T-helper 17 cell (primary cell): Measurements from ENCODE around the gene CELSR3. TPM values are rescaled to one million over a fixed set of nuclear protein-coding genes. Genes with fewer than 3 reads are reported as not detected.

Experiments
- ATAC-seq: fragments of 150-1000 bp; cut with Tn5 transposase; 2 replicates; pipeline ENCODE4 v1.10.0; 2021; ENCODE audit warnings: mild to moderate bottlenecking, moderate library complexity
- DNase-seq, 3 donors: peaks; one replicate each; pipeline versions ENCODE4 v3.0.0 to v3.0.0-alpha.2; 2020 to 2021
- H3K9me3 ChIP-seq: one replicate; pipeline ENCODE4 v1.7.0; 2013; ENCODE audit warnings: low read length, mild to moderate bottlenecking; ENCODE audit not compliant: control insufficient read depth, poor library complexity, severe bottlenecking
- H3K27ac Mint-ChIP-seq: one replicate; pipeline ENCODE4 v1.8.0; 2022; ENCODE audit warnings: mild to moderate bottlenecking, moderate library complexity, mixed read lengths
- H3K27me3 Mint-ChIP-seq: one replicate; pipeline ENCODE4 v1.8.0; 2022; ENCODE audit warnings: mixed read lengths
- H3K36me3 Mint-ChIP-seq: one replicate; pipeline ENCODE4 v1.8.0; 2022; ENCODE audit warnings: low read depth, mixed read lengths
- H3K4me1 Mint-ChIP-seq: one replicate; pipeline ENCODE4 v1.8.0; 2022; ENCODE audit warnings: mild to moderate bottlenecking, mixed read lengths
- H3K4me3 Mint-ChIP-seq: one replicate; pipeline ENCODE4 v1.8.0; 2022; ENCODE audit warnings: mild to moderate bottlenecking, moderate library complexity, mixed read lengths
- total RNA-seq, 4 donors: library from RNA in 2 of 4; stranded (reverse) in 2 of 4; gene quantifications; one replicate each; pipeline ENCODE4 v1.2.3 and lab custom pipeline; 2022 to 2026

CELSR3 gene
- total RNA-seq, 2 donors from 2014 or later, result 6.0 to 6.9 TPM

DNA sequence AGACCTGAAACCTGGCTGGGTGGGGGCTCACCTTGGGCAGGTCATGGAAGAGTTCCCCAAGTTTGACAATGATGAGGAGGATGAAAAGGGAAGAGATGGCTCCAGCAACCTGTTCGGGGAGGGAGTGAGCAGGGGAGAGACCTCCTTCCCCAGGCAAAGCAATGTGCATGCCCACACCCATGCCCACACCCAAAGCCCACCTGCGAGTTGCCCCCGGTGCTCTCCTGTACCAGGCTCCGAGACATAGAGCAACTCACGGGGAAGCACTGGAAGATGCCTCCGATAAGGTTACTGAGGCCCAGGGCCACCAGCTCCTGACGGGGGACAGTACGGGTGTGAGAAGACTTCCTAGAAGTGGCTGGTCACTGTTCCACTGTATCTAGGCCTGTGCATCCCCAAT, 32.3 kb downstream of the CELSR3 start:
- no peaks in the 10 kb centered on the region for H3K36me3 Mint-ChIP-seq
- no peak overlapping the region for H3K4me3 Mint-ChIP-seq
- no peak overlapping the region for H3K27ac Mint-ChIP-seq
- no peak for DNase-seq
- no peak for ATAC-seq
- H3K4me1 Mint-ChIP-seq, result peaks cover 10% of the 10 kb centered on the region
- no peaks in the 10 kb centered on the region for H3K27me3 Mint-ChIP-seq
- H3K9me3 ChIP-seq, result no peaks in the 10 kb centered on the region

DNA sequence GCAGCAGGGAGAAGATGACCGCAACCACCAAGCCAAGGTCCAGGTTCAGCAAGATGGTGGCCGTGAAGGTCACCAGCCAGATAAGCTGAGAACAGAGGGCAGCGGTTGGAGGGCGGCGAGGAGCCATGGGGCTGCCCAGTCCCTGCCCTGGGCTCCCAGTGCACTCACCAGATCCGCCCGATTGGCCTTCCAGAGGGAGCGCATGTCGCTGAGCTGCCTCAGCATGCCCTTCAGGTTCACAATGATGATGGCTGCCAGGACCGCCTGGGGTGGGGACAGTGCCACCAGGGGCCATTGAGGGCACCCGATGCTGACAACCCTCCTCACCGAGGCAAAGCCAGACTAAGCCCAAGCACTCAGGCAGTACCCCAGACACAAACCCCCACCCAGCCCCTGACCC, 32.8 kb downstream of the CELSR3 start:
- no peak overlapping the region for H3K27ac Mint-ChIP-seq
- no peak overlapping the region for H3K4me3 Mint-ChIP-seq
- peaks cover 11% of the 10 kb centered on the region for H3K4me1 Mint-ChIP-seq
- no peaks in the 10 kb centered on the region for H3K27me3 Mint-ChIP-seq
- no peak for DNase-seq
- no peaks in the 10 kb centered on the region for H3K9me3 ChIP-seq
- ATAC-seq, result no peak
- no peaks in the 10 kb centered on the region for H3K36me3 Mint-ChIP-seq

DNA sequence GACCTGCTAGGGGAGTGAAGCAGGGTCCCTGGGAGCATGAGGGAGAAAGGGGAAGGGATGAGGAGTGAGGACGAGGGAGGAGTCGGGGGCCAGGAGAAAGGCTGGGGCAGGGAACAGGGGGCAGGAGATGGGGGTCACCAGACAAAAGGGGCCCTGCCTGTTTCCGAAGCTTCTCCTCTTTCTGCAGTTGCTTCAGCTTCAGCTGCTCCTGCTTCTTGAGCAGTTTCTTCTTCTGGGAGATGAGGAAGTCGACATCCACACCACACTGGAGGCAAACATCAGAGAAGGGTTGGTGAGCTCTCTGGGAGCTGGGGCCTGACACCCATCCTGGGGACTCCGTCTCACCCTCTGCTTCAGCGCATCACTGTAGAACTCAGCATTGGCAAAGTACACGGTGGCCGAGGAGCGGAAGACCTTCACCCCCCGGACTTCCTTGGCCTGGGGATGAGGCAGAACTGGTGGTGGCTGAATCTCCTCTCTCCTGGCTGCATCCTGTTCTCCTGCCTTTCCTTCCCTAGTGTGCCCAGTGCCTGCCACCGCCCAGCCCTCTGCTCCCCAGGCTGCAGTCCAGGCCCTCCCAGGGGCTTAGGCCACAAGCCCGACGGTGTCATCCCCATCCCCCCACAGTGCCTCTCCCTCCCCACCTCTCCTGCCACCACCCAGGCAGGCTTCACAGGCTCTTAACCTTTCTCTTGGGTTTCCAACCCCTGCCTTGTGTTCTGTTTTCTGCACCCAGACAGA, 34.2 kb downstream of the CELSR3 start:
- H3K9me3 ChIP-seq, result no peaks in the 10 kb centered on the region
- no peak for ATAC-seq
- peaks cover 13% of the 10 kb centered on the region for H3K4me1 Mint-ChIP-seq
- DNase-seq, result no peak
- H3K27me3 Mint-ChIP-seq, result no peaks in the 10 kb centered on the region
- no peak overlapping the region for H3K4me3 Mint-ChIP-seq
- no peak overlapping the region for H3K27ac Mint-ChIP-seq
- no peaks in the 10 kb centered on the region for H3K36me3 Mint-ChIP-seq

DNA sequence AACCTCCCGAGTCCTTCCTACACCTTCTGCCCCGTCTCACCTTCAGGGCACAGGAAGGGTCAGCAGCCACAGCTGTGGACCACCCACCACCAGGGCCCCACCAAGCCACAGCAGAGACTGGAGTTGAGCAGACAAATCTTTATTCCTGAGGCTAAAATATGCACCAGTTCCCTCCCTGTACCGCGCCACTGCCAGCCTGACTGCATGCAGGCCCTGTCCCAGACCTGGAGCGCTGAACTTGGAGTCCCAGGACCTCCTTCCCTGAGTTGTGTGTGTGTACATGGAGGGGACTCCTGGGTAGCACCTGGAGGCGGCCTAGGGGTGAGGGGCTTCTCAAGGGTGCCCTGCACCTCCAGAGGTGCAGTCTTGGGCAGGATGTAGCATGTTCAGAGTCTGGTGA, 37.1 kb downstream of the CELSR3 start:
- H3K4me1 Mint-ChIP-seq, result peaks cover 11% of the 10 kb centered on the region
- no peak overlapping the region for H3K27ac Mint-ChIP-seq
- H3K27me3 Mint-ChIP-seq, result no peaks in the 10 kb centered on the region
- H3K4me3 Mint-ChIP-seq, result no peak overlapping the region
- no peaks in the 10 kb centered on the region for H3K36me3 Mint-ChIP-seq
- DNase-seq (no peak), ATAC-seq (no peak)
- no peaks in the 10 kb centered on the region for H3K9me3 ChIP-seq

DNA sequence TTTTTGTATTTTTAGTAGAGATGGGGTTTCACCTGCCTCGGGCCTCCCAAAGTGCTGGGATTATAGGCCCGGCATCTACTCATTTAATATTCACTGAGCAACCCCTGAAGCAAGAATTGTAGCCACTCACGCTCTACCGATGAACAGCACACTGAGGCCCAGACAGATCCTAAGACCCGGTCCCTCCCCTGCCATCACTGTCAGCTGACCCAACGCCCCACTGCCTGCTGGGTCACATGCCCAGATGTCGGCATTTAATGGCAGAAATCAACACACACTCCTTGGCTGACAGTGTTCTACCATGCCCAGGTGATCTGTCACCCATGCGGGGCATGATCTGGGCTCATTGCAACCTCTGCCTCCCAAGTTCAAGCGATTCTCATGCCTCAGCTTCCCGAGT, 37.9 kb downstream of the CELSR3 start:
- H3K4me1 Mint-ChIP-seq, result peaks cover 11% of the 10 kb centered on the region
- H3K4me3 Mint-ChIP-seq, result no peak overlapping the region
- H3K9me3 ChIP-seq, result no peaks in the 10 kb centered on the region
- no peak for ATAC-seq
- H3K27ac Mint-ChIP-seq, result no peak overlapping the region
- no peak for DNase-seq
- H3K27me3 Mint-ChIP-seq, result no peaks in the 10 kb centered on the region
- H3K36me3 Mint-ChIP-seq, result no peaks in the 10 kb centered on the region

DNA sequence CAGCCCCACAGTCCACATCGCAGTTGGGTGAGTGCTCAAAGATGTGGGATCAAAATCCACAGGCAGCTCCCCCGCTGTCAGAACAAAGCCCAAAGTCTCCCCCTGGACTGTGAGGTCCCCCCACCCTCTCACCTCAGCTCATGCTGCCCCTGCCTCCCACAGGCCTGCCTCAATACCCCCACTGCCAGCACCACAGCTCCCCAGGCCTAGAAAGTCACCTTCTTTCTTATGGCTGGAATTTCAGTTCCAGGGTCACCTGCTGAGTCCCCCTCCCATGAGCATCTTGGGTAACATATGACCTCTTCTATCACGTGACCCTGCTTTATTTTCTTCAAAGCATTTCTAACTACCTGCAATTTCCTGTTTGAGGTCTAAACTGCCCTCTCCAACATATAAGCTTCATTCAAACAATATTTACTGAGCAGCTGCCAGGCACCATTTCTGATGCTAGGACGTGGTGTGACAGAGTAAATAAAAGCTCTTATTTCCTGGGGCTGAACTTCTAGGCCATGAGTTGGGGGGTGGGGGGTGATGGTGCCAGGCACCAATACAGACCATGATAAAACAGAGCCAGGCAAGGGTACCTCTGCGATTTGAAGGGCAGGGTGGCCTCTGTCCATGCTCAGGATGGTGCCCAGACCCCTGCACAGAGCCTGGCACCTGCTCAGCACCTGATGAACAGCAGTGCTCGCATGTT, 38.7 kb downstream of the CELSR3 start:
- DNase-seq, result no peak
- no peaks in the 10 kb centered on the region for H3K9me3 ChIP-seq
- H3K27ac Mint-ChIP-seq, result no peak overlapping the region
- no peak overlapping the region for H3K4me3 Mint-ChIP-seq
- no peaks in the 10 kb centered on the region for H3K36me3 Mint-ChIP-seq
- peaks cover 11% of the 10 kb centered on the region for H3K4me1 Mint-ChIP-seq
- no peak for ATAC-seq
- no peaks in the 10 kb centered on the region for H3K27me3 Mint-ChIP-seq

DNA sequence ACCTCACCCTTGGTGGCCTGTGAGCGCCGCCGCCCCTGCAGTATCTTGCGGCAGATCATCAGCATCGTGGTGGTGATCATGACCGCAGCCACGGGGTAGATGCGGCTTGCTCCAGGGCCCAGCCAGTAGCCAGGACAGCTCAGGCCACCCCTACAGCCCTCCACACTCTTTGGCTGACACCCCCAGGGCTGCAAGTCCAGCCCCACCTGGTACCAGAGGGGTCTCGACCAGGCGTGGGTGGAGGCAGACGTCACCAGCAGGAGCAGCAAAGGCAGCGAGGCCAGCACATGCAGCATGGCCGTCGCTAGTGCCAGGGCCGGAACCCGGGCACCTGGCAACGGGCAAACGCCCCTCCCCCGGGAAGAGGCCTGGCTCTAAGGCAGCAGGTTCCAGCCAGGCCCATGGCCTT, 41.2 kb downstream of the CELSR3 start, which contains the start of gene TMEM89:
TSS of gene TMEM89 (minus strand) at position 309 of the 409 bp plus-strand sequence. CDS start at position 296, 13 bp downstream.
- H3K9me3 ChIP-seq, result no peaks in the 10 kb centered on the region
- H3K4me1 Mint-ChIP-seq, result peaks cover 11% of the 10 kb centered on the region
- H3K36me3 Mint-ChIP-seq, result no peaks in the 10 kb centered on the region

DNA sequence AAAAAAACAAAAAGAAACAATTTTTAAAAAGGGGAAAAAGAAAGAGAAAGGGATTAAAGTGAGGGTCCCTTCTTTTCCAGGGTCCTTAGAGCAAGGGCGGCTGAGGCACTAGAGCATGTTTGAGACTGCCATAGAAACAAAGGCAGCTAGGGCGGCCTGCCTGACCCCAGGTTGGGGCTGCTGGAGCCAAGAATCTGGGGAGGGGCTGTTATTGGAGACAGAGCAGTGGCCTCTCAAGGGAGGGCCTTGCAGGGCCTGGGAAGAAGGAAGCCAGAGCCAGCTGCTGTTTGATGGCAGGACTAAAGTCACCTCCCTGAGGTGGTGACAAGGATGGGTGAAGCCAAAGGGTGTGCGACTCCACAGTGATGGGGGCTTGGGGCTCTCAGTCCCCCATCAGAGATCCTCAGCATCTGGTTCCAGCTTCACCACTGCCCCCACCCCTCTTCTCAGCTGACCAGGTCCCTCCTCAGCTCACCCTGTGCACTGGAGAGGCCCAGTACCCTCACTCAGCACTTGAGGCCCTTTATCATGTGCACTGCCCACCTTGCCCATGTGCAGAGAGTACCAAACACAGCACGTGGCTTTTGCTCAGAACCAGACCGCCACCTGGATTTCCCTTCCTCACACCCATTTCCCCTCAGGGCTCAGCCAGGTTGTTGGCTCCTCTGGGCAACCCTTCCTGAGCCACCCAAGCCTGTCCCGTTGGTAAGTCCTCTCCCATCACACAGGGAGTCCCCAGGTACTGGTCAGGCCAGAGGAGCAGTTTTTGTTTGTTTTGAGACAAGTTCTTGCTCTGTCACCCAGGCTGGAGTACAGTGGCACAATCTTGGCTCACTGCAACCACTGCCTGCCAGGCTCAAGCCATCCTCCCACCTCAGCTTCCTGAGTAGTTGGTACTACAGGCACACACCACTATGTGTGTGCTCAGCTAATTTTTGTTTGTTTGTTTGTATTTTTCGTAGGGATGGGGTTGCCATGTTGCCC, 42.9 kb downstream of the CELSR3 start:
- Mint-ChIP-seq H3K27ac (no peak overlapping the region), H3K4me1 (peaks cover 9% of the 10 kb centered on the region), H3K36me3 (no peaks in the 10 kb centered on the region), H3K27me3 (no peaks in the 10 kb centered on the region), H3K4me3 (no peak overlapping the region)
- ATAC-seq (no peak), DNase-seq (no peak)
- H3K9me3 ChIP-seq, result no peaks in the 10 kb centered on the region

More for the DNA sequence above, 41.2 kb downstream of the CELSR3 start, which contains the start of gene TMEM89:
- Mint-ChIP-seq H3K27ac (peak within 1 kb of the TSS; percentile 4), H3K4me3 (no peak within 1 kb of the TSS), H3K27me3 (no peaks in the 10 kb centered on the region)
- DNase-seq (no peak), ATAC-seq (no peak)

DNA sequence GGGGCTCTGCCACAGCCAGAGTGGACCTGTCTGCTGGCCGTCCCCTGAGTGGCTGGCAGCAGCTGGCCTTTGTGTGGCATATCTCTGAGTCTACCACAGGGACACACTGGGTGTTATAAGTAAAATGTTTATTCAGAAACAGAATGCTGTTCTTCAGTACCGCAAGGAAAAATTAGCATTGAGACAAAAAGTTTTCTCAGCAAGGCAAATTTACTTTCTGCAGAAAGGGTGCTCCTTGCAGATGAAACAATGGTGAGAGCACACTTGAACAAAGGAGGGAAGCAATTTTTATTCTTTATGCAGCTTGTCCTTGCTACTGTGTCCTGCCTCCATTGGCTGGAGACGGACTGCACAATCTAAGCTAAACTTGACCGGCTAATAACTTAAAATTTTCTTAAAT, 45.1 kb downstream of the CELSR3 start:
- H3K9me3 ChIP-seq, result no peaks in the 10 kb centered on the region
- no peak for DNase-seq
- no peak overlapping the region for H3K27ac Mint-ChIP-seq
- H3K36me3 Mint-ChIP-seq, result no peaks in the 10 kb centered on the region
- ATAC-seq, result no peak
- H3K4me3 Mint-ChIP-seq, result no peak overlapping the region
- no peaks in the 10 kb centered on the region for H3K4me1 Mint-ChIP-seq
- no peaks in the 10 kb centered on the region for H3K27me3 Mint-ChIP-seq

DNA sequence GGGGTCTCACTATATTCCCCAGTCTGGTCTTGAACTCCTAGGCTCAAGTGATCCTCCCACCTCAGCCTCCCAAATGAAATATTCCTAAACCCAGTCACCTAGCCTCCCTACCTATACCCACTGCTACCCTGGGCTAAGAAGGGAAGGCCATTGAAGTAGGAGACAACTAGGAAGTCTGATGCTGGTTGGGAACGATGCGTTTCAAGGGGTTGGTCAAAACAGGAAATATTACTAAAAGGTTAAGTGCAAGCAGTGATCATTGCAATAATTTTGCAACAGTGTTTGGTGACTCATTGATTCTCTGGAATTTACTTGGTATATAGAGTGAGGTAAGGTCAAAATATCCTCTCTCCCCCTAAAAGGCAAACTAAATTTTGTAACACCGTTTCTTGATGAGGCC, 48.6 kb downstream of the CELSR3 start:
- Mint-ChIP-seq H3K4me3 (no peak overlapping the region), H3K27ac (no peak overlapping the region)
- no peak for ATAC-seq

DNA sequence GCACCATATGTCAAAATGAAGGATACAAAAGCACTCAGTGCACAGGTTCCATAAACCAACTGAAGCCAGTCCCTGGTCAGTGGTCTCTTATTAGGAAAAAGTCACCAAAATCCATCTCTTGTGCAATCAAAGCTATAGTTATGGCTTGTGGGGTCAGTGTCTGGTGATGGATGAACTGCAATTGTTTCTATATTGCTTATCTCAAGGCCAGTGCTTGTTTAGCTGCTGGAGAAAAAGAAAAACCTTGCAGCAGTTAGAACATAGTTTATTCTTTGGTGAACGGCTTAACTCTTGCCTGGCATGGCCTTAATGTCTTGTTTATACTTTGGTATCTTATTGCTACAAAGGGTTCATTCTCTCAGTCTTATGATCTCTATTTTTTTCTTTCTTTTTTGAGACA, 50.4 kb downstream of the CELSR3 start:
- H3K4me3 Mint-ChIP-seq, result no peak overlapping the region
- peaks cover 14% of the 10 kb centered on the region for H3K4me1 Mint-ChIP-seq
- ATAC-seq (no peak), DNase-seq (no peak)
- H3K36me3 Mint-ChIP-seq, result peaks cover 3% of the 10 kb centered on the region
- no peaks in the 10 kb centered on the region for H3K9me3 ChIP-seq
- no peaks in the 10 kb centered on the region for H3K27me3 Mint-ChIP-seq
- H3K27ac Mint-ChIP-seq, result no peak overlapping the region

More for the DNA sequence above, 48.6 kb downstream of the CELSR3 start:
- no peak for DNase-seq
- Mint-ChIP-seq H3K4me1 (peaks cover 4% of the 10 kb centered on the region), H3K36me3 (peaks cover 3% of the 10 kb centered on the region), H3K27me3 (no peaks in the 10 kb centered on the region)
- no peaks in the 10 kb centered on the region for H3K9me3 ChIP-seq

DNA sequence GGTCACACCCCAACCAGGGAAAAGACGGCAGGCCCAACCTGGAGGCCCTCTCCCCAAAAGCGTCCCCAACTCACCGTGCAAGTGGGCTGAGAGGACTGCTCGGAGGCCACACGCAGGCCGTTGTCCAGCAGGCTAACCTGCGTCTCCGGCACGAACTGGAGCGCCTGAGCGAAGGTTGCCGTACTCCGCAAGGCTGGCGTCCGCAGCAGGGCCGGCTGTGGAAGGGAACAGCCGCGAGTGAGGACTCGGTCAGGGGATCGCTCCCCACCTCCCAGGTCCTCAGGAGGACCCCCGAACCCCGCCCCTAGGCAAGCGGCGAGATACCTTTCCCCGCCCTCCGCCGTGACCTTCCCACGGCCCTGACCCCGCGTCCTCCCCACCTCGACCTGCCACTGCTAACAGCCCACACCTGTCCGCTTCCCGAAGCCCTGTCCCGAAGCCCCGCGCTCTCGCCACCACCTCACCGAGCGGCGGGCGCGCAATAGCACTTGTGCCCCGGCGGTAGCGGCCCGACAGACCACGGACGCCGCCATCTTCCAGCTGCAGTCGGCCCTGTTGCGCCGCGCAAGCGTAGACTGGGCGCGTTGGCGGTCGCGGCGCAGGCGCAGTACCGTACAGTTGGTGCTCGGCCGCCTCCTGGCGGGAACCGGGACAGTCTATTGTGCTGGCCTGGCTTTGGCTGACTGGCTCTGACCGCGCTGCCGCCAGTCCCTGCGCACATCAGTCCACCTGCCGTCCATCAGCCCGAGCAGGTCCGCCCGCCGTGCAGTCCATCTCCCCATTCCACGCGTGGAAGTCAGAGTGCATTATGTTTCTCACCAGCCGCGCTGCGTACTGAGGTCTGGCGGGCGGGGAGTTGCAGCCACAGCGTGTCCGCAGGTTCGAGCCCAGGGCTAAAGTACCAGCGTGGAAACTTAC, 53.3 kb downstream of the CELSR3 start, which contains the start of gene UQCRC1:
TSS of gene UQCRC1 (minus strand) at position 559 of the 918 bp plus-strand sequence. CDS start at position 533, 26 bp downstream.
- Mint-ChIP-seq H3K36me3 (peaks cover 3% of the 10 kb centered on the region), H3K27me3 (no peaks in the 10 kb centered on the region)
- DNase-seq, result peak; percentile 89 to 90 (median 89)

More for the DNA sequence above, 53.3 kb downstream of the CELSR3 start, which contains the start of gene UQCRC1:
- peak within 1 kb of the TSS; percentile 91 for H3K27ac Mint-ChIP-seq
- H3K9me3 ChIP-seq, result no peaks in the 10 kb centered on the region
- peaks cover 18% of the 10 kb centered on the region for H3K4me1 Mint-ChIP-seq
- peak; percentile 99 for ATAC-seq
- H3K4me3 Mint-ChIP-seq, result peak within 1 kb of the TSS; percentile 99
